NB4 (cell line): ENCODE results near the gene SLC39A3.

Experiments
- DNase-seq: peaks from one replicate; pipeline ENCODE4 v3.0.0; 2010; ENCODE audit warnings: low read depth
- H3K4me3 ChIP-seq: one replicate; pipeline ENCODE4 v1.5.1; 2011; ENCODE audit warnings: mild to moderate bottlenecking, low read depth, low read length, moderate library complexity
- CTCF ChIP-seq: IDR thresholded peaks from one replicate; pipeline ENCODE4 v1.5.1; 2012; ENCODE audit warnings: low read depth, low read length
- MAX ChIP-seq: IDR thresholded peaks from 2 replicates; pipeline ENCODE4 v1.6.1; 2011; ENCODE audit warnings: low read depth, low read length
- MYC ChIP-seq: IDR thresholded peaks from 2 replicates; pipeline ENCODE4 v1.6.1; 2011; ENCODE audit warnings: low read depth, low read length
- POLR2A ChIP-seq: IDR thresholded peaks from 2 replicates; pipeline ENCODE4 v1.6.1; 2011; ENCODE audit warnings: mild to moderate bottlenecking; ENCODE audit not compliant: insufficient read length; ENCODE audit errors: extremely low read depth

The SLC39A3 gene

GRCh38 chr19:2729943-2730818, 9.6 kb downstream of the SLC39A3 start:
- no peak for DNase-seq
- TF ChIP-seq POLR2A (no peak), MYC (no peak), MAX (no peak), CTCF (no peak)
- H3K4me3 ChIP-seq = no peak overlapping the region

- DNase-seq = no peak
- H3K4me3 ChIP-seq = no peak overlapping the region
- TF ChIP-seq MAX = no peak
- no peak for TF ChIP-seq POLR2A
- TF ChIP-seq MYC = no peak
- no peak for TF ChIP-seq CTCF
Observed at GRCh38 chr19:2728783-2729387, 10.9 kb downstream of the SLC39A3 start.

- no peak overlapping the region for H3K4me3 ChIP-seq
- TF ChIP-seq CTCF = no peak
- TF ChIP-seq MAX = no peak
- TF ChIP-seq POLR2A = no peak
- TF ChIP-seq MYC = no peak
- no peak for DNase-seq
Observed at GRCh38 chr19:2727640-2727944, 12.2 kb downstream of the SLC39A3 start.

- no peak overlapping the region for H3K4me3 ChIP-seq
- TF ChIP-seq CTCF = no peak
- TF ChIP-seq MYC = no peak
- no peak for TF ChIP-seq MAX
- no peak for TF ChIP-seq POLR2A
- DNase-seq = no peak
Observed at GRCh38 chr19:2726904-2727639, 12.7 kb downstream of the SLC39A3 start.

- DNase-seq = no peak
- no peak overlapping the region for H3K4me3 ChIP-seq
- no peak for TF ChIP-seq CTCF
- no peak for TF ChIP-seq POLR2A
- TF ChIP-seq MYC = no peak
- TF ChIP-seq MAX = no peak
Observed at GRCh38 chr19:2726160-2726855, 13.5 kb downstream of the SLC39A3 start.
